Loucy (cell line): ENCODE data around the gene ALDH1L2.

Experiments
- H2AFZ ChIP-seq: fragments of 200-600 bp; sonication (generic); 2 replicates; pipeline ENCODE4 v1.6.0; 2016; ENCODE audit warnings: antibody characterized with exemption, mild to moderate bottlenecking, low read length, moderate library complexity
- H3F3A ChIP-seq: fragments of 200-600 bp; 2 replicates; pipeline ENCODE4 v1.6.0; 2016; ENCODE audit warnings: antibody characterized with exemption, low read depth, mild to moderate bottlenecking
- H3K27me3 ChIP-seq: fragments of 200-600 bp; sonication (generic); 2 replicates; pipeline ENCODE4 v1.6.1; 2014; ENCODE audit warnings: low read length, mild to moderate bottlenecking; ENCODE audit not compliant: insufficient read depth, poor library complexity, severe bottlenecking
- H3K36me3 ChIP-seq: fragments of 200-600 bp; sonication (generic); 2 replicates; pipeline ENCODE4 v1.6.1; 2016; ENCODE audit warnings: low read length; ENCODE audit not compliant: insufficient read depth
- H3K4me1 ChIP-seq: fragments of 200-600 bp; sonication (generic); 2 replicates; pipeline ENCODE4 v1.5.1; 2014; ENCODE audit warnings: low read length, mild to moderate bottlenecking; ENCODE audit not compliant: insufficient read depth, poor library complexity, severe bottlenecking
- H3K4me2 ChIP-seq: fragments of 200-600 bp; sonication (generic); 2 replicates; pipeline ENCODE4 v1.6.0; 2014; ENCODE audit warnings: antibody characterized with exemption, low read length, low read depth, mild to moderate bottlenecking; ENCODE audit not compliant: poor library complexity, severe bottlenecking
- H3K4me3 ChIP-seq: fragments of 200-600 bp; sonication (generic); 2 replicates; pipeline ENCODE4 v1.5.1; 2014; ENCODE audit warnings: low read length, mild to moderate bottlenecking, mixed read lengths; ENCODE audit not compliant: poor library complexity, severe bottlenecking
- H3K79me2 ChIP-seq: fragments of 200-600 bp; sonication (generic); 2 replicates; pipeline ENCODE4 v1.6.1; 2014; ENCODE audit warnings: low read length; ENCODE audit not compliant: insufficient read depth
- H3K9ac ChIP-seq: fragments of 200-600 bp; sonication (generic); 2 replicates; pipeline ENCODE4 v1.6.0; 2014; ENCODE audit warnings: mild to moderate bottlenecking, low read depth, low read length, moderate library complexity; ENCODE audit not compliant: poor library complexity, severe bottlenecking
- H3K9me2 ChIP-seq: fragments of 200-600 bp; sonication (generic); replicated peaks from 2 replicates; pipeline ENCODE4 v1.6.1; 2016; ENCODE audit warnings: low read depth, low read length, mixed read lengths
- H3K9me3 ChIP-seq: fragments of 200-600 bp; sonication (generic); 2 replicates; pipeline ENCODE4 v1.6.1; 2014; ENCODE audit warnings: mild to moderate bottlenecking, antibody characterized with exemption, low read length, low read depth; ENCODE audit not compliant: insufficient read depth
- H4K20me1 ChIP-seq: fragments of 200-600 bp; sonication (generic); 2 replicates; pipeline ENCODE4 v1.6.0; 2014; ENCODE audit warnings: antibody characterized with exemption, low read length, mild to moderate bottlenecking; ENCODE audit not compliant: insufficient read depth, poor library complexity, severe bottlenecking
- CTCF ChIP-seq: fragments of 200-600 bp; sonication (generic); conservative IDR thresholded peaks from 2 replicates; pipeline ENCODE4 v1.5.1; 2014; ENCODE audit warnings: mild to moderate bottlenecking, antibody characterized with exemption, low read length
- EZH2phosphoT487 ChIP-seq: fragments of 200-600 bp; IDR thresholded peaks from 2 replicates; pipeline ENCODE4 v1.6.1; 2018; ENCODE audit warnings: antibody characterized with exemption, mild to moderate bottlenecking, moderate library complexity, borderline replicate concordance

The ALDH1L2 gene

GRCh38 chr12:105015543-105015942 lies 68.7 kb downstream of the ALDH1L2 start:
- Histone ChIP-seq H3F3A (no peaks in the 10 kb centered on the region), H3K9me3 (no peaks in the 10 kb centered on the region), H3K9ac (no peak overlapping the region), H3K4me2 (no peak overlapping the region), H2AFZ (no peak overlapping the region), H3K4me3 (no peak overlapping the region), H3K36me3 (peaks cover 25% of the 10 kb centered on the region; the same call in 1 of the 2 replicates), H4K20me1 (no peaks in the 10 kb centered on the region), H3K4me1 (no peaks in the 10 kb centered on the region), H3K9me2 (no peaks in the 10 kb centered on the region), H3K27me3 (no peaks in the 10 kb centered on the region), H3K79me2 (no peaks in the 10 kb centered on the region)
- TF ChIP-seq EZH2phosphoT487 (no peak), CTCF (no peak)

DNA sequence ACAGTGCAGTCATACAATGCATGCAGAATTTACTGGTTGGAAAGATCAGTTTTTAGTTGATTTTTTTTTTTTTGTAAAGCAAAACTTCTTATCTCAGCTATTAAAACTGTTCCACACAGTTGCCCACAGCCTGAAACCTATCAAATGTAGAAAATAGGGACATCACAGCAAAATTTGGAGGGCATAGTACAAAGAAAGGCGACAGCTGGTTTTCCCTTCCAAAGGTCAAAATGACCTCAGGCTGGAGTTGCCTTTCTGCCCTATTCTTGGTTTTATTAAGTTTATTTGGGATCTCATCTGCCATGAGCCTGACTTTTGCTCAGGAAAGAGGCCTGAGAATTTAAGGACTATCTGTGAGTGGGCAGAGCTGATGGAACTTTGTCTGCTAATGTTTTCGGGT lies 69.7 kb downstream of the ALDH1L2 start:
- Histone ChIP-seq H3K9me3 (no peaks in the 10 kb centered on the region), H3K9me2 (no peaks in the 10 kb centered on the region), H3K79me2 (no peaks in the 10 kb centered on the region), H3K9ac (no peak overlapping the region), H2AFZ (no peak overlapping the region), H3K27me3 (no peaks in the 10 kb centered on the region), H3K4me2 (no peak overlapping the region), H3K4me3 (no peak overlapping the region), H4K20me1 (no peaks in the 10 kb centered on the region), H3F3A (no peaks in the 10 kb centered on the region), H3K36me3 (peaks cover 25% of the 10 kb centered on the region; the same call in 1 of the 2 replicates), H3K4me1 (no peaks in the 10 kb centered on the region)
- TF ChIP-seq CTCF: no peak

DNA sequence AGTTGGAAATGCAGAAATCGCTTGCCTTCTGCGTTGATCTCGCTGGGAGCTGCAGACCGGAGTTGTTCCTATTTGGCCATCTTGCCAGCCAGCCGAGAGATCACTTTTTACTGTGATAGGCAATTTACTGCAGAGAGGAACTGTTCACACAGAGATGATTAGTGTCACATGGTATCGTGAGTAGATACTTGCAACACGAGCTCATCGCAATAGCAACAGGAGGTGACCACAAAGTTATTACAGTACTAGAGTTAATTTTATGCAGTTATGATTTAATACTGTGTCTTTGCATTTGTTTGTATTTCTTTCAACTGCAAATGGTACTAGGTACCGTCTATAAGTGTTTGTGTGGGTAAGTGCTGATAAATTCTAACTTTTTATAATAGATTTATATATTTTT lies 70.4 kb downstream of the ALDH1L2 start:
- no peak overlapping the region for H2AFZ ChIP-seq
- TF ChIP-seq CTCF (no peak), EZH2phosphoT487 (no peak)
- no peaks in the 10 kb centered on the region for H3F3A ChIP-seq
- H3K27me3 ChIP-seq: no peaks in the 10 kb centered on the region
- peaks cover 25% of the 10 kb centered on the region; the same call in 1 of the 2 replicates for H3K36me3 ChIP-seq
- no peaks in the 10 kb centered on the region for H3K9me2 ChIP-seq
- no peaks in the 10 kb centered on the region for H3K4me1 ChIP-seq
- no peak overlapping the region for H3K4me3 ChIP-seq
- no peaks in the 10 kb centered on the region for H4K20me1 ChIP-seq
- H3K79me2 ChIP-seq: no peaks in the 10 kb centered on the region
- H3K9me3 ChIP-seq: no peaks in the 10 kb centered on the region
- no peak overlapping the region for H3K4me2 ChIP-seq
- H3K9ac ChIP-seq: no peak overlapping the region
